ENCODE data around the gene RAD51B.

- no peak for TF ChIP-seq POLR2AphosphoS5 (IDR thresholded peaks at IDR 0.05; ENCODE audit: insufficient read depth in 1 of 2, low read depth in 1 of 2)
- no peak for TF ChIP-seq CTCF (IDR thresholded peaks at IDR 0.05)
- TF ChIP-seq POLR2A (IDR thresholded peaks at IDR 0.05), result no peak
Measured at GRCh38 chr14:68714991-68715924, 895.7 kb downstream of the RAD51B start.

All from vagina (tissue), 2 donors.